HG02981 (cell line): ENCODE measurements around the gene PCDHGA7.
"Not testable (repeated sequence)": the region's sequence is repeated elsewhere in the genome, so short reads cannot be mapped to it uniquely, and the experiment has no call there.

ENCODE experiments used
- ATAC-seq: cut with Tn5 transposase; IDR thresholded peaks from one replicate; pipeline ENCODE4 v1.9.1; 2021; ENCODE audit warnings: mild to moderate bottlenecking, moderate library complexity; ENCODE audit not compliant: unreplicated experiment

PCDHGA7 gene

GRCh38 chr5:141382469-141383294 lies at the start of gene PCDHGA7:
PCDHGA7 (plus strand) TSS chr5:141382742; CDS start chr5:141382900, 158 bp downstream.
- ATAC-seq: no peak

DNA sequence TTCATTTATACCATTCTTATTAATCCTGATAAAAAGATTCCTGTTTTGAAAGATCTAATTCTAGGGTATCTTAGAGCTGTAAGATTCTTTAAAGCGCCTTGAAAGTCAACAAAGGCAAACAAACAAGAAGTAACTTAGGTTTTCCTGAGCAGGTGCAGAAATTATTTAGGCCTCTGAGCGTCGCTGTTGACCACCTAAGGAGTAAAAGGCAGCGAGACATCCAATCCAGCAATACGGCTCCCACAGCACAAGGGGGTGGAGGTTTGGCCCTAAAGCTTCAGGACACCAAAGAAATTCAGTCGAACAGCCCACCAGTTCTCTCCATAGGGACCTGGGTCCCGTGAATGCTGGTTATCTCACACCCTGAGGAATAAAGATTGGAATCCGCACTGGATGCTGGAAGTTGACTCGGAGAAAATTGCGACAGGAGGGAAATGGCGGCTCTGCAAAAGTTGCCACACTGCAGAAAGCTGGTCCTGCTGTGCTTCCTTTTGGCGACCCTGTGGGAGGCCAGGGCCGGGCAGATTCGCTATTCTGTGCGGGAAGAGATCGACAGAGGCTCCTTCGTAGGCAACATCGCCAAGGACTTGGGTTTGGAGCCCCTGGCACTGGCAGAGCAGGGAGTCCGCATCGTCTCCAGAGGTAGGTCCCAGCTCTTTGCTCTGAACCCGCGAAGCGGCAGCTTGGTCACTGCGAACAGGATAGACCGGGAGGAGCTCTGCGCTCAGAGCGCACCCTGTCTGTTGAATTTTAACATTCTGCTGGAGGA lies 43.8 kb upstream of the PCDHGA7 start, which contains the start of gene PCDHGA2:
Gene PCDHGA2 (plus strand): TSS at position 223 of the 769 bp plus-strand sequence.
- ATAC-seq: no peak

GRCh38 chr5:141340781-141341354 lies 41.7 kb upstream of the PCDHGA7 start:
- ATAC-seq: not testable (repeated sequence)

DNA sequence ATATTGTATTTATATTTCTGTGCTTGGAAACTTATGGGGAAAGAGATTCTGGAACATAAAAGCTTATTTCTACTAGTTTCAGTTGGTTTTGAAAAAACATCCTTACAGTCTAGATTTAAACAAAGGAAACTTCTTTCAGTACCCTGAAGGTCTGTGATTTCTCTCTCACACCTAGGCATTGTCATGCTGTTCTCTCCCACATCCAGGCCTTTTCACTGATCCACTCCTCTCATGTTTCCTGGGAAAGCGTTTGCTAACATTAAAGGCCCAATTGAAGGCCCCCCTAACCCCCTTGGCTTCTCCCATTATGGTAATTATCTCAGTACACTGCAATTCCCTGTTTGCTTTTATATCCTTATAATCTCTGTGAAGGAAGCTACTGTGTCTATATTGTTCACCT lies 39.8 kb upstream of the PCDHGA7 start:
- ATAC-seq: no peak

DNA sequence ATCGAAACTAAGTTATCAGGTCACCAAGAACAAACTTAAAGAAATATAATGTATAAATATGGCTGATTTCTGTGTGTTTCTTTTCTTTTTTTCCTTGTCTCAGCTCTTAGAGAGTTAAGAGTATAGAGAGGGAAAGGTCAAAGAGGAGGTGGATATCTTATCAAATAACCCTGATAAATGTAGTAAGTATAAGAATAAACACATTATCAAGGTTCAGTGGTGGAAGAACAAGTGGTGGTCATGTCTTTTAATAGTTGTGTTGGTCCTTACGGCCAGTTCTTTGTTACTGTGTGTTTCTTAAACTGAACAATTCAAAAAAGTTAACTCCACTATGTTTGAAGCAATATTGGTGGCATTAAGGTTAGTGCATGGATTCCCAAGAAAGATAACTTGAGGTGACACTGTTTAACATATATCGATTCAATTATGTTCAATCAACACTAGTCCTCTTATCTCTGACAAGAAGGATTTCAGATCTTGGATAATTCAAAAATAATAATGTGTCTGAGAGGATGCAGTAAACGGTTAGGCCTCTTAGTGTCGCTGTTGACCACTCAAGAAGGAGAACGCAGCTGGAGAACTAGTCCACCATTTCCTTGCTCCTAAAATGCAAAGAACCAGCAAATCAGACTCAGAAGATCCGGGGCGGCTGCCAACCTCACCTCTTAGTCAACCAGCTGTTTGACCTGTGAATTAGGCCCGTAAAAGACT lies 39.1 kb upstream of the PCDHGA7 start, which contains the start of gene PCDHGA3:
Gene PCDHGA3 (plus strand): TSS at position 588 of the 711 bp plus-strand sequence. CDS start 205 bp downstream, outside the sequence.
- ATAC-seq: no peak

DNA sequence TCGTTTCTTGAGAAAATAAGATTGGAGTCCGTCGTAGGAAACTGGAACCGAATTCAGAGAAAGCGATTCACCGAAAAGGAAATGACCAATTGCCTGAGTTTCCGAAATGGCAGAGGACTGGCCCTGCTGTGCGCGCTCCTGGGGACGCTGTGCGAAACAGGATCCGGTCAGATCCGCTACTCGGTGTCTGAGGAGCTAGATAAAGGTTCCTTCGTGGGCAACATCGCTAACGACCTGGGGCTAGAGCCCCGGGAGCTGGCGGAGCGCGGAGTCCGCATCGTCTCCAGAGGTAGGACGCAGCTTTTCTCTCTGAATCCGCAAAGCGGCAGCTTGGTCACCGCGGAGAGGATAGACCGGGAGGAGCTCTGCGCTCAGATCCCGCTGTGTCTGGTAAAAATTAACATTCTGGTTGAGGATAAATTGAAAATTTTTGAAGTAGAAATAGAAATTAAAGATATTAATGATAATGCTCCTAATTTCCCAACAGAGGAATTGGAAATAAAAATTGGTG lies 38.5 kb upstream of the PCDHGA7 start:
- ATAC-seq: no peak

DNA sequence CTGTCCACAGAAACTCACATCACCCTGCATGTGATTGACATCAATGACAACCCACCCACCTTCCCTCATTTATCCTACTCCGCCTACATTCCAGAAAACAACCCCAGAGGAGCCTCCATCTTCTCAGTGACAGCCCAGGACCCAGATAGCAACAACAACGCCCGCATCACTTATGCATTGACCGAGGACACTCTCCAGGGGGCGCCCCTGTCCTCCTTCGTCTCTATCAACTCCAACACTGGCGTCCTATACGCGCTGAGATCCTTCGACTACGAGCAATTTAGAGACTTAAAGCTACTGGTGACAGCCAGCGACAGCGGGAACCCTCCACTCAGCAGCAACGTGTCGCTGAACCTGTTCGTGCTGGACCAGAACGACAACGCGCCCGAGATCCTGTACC lies 37.2 kb upstream of the PCDHGA7 start:
- ATAC-seq: no peak

DNA sequence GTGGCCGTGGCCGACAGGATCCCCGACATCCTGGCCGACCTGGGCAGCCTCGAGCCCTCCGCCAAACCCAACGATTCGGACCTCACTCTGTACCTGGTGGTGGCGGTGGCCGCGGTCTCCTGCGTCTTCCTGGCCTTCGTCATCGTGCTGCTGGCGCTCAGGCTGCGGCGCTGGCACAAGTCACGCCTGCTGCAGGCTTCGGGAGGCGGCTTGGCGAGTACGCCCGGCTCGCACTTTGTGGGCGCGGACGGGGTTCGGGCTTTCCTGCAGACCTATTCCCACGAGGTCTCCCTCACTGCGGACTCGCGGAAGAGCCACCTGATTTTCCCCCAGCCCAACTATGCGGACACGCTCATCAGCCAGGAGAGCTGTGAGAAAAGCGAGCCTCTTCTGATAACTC lies 36.5 kb upstream of the PCDHGA7 start:
- ATAC-seq: not testable (repeated sequence)

- peak; percentile 45 for ATAC-seq
Observed at GRCh38 chr5:141349917-141350619, 32.5 kb upstream of the PCDHGA7 start, which contains the start of gene PCDHGB1. PCDHGB1 (plus strand) TSS chr5:141350099; CDS start chr5:141350261, 162 bp downstream.

- ATAC-seq: no peak
Observed at GRCh38 chr5:141351591-141351990, 31.0 kb upstream of the PCDHGA7 start.

DNA sequence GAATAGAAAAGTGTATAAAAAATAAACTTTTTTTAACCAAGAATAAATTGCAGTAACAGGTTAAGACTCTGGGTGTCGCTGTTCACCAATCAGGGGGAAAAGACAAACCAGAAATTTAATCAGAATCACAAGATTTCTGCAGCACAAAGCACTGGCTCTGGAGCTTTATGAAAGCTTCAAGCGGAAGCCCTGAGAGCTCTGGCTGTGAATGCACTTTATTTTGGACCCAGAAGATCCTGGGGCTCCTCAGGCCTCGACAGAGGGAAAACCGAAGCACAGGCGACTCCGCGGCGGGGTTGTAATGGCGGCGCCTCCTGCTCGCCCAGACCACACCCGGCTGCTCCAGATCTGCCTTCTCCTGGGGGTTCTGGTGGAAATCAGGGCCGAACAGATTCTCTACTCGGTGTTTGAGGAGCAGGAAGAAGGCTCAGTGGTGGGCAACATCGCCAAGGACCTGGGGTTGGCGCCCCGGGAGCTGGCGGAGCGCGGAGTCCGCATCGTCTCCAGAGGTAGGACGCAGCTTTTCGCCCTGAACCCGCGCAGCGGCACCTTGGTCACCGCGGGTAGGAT lies 27.6 kb upstream of the PCDHGA7 start, which contains the start of gene PCDHGA4:
Gene PCDHGA4 (plus strand): TSS at position 122 of the 570 bp plus-strand sequence. CDS start 87 bp downstream, at position 209.
- no peak for ATAC-seq

DNA sequence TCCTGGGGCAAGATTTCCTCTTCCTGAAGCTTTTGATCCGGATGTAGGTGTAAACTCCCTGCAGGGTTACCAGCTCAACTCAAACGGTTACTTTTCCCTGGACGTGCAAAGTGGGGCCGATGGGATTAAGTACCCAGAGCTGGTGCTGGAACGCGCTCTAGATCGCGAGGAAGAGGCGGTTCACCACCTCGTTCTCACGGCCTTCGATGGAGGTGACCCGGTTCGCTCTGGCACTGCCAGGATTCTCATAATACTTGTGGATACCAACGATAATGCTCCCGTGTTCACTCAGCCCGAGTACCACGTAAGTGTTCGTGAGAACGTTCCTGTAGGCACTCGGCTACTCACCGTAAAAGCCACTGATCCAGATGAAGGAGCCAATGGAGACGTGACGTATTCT lies 26.9 kb upstream of the PCDHGA7 start:
- ATAC-seq: no peak

- no peak for ATAC-seq
Observed at GRCh38 chr5:141356133-141356532, 26.4 kb upstream of the PCDHGA7 start.

DNA sequence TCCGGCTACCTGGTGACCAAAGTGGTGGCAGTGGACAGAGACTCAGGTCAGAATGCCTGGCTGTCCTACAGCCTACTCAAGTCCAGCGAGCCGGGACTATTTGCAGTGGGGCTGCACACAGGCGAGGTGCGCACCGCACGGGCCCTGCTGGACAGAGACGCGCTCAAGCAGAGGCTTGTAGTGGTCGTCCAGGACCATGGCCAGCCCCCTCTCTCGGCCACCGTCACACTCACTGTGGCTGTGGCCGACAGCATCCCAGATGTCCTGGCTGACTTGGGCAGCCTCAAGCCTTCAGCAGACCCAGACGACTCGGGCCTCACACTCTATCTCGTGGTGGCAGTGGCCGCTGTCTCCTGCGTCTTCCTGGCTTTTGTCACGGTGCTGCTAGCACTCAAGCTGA lies 25.6 kb upstream of the PCDHGA7 start:
- ATAC-seq: no peak

GRCh38 chr5:141359790-141360426 lies 22.6 kb upstream of the PCDHGA7 start, which contains the start of gene PCDHGB2:
PCDHGB2 (plus strand) TSS chr5:141359994; CDS start chr5:141360136, 142 bp downstream.
- ATAC-seq: no peak

DNA sequence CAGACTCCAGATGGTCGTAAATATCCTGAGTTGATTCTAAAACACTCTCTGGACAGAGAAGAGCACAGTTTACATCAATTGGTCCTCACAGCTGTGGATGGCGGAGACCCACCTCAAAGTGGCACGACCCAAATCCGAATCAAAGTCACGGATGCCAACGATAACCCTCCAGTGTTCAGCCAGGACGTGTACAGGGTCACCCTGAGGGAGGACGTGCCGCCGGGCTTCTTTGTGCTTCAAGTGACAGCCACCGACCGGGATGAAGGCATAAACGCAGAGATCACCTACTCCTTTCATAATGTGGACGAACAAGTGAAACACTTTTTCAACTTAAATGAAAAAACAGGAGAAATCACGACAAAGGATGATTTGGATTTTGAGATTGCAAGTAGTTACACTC lies 21.9 kb upstream of the PCDHGA7 start:
- ATAC-seq: no peak

DNA sequence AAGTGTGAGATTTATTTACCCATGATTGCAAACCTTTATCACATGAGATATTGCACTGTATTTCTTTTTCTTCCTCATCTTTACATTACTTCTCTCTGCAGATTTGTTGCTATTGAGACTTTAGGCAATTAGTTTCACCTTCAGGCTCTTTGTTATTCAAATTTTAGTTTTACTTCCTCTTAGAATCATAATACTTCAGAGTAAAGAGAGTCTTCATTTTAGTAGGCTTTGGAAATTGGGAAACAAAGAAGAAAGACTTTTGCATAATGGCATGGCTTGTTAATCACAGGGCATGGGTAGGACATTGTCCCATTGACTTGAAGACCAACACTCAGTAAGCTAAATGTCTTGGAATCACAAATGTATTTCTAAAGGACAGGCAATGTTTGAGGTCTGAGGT lies 19.8 kb upstream of the PCDHGA7 start:
- ATAC-seq: no peak

DNA sequence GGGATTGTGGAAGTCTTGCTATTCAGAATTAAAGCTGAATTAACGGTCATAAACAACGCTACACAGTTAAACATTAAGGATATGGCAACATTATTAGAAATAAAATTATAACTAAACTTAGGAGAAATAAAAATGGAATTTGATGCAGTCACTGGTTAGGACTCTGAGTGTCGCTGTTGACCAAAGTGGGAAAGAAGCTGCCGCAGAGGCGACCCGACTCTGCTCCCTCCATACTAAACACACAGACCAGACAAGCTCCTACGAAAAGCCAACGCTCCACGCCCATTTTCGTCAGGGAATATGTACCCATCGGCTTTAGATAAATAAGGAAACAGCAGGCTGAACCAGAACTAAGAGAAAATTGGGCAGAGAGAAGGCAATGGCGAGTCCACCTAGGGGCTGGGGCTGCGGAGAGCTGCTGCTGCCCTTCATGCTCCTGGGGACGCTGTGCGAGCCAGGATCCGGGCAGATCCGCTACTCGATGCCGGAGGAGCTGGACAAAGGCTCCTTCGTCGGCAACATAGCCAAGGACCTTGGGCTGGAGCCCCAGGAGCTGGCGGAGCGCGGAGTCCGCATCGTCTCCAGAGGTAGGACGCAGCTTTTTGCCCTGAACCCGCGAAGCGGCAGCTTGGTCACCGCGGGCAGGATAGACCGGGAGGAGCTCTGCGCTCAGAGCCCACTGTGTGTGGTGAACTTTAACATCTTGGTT lies 18.4 kb upstream of the PCDHGA7 start, which contains the start of gene PCDHGA5:
Gene PCDHGA5 (plus strand): TSS at position 211 of the 709 bp plus-strand sequence. CDS start 169 bp downstream, at position 380.
- ATAC-seq: no peak
